BLaER1 treated with 17β-estradiol and CSF1 and Interleukin-3, amounts not matched to agents 10 nM and 100 nM (cell line): ENCODE results near the gene OMP.
"Not testable (repeated sequence)": the region's sequence is repeated elsewhere in the genome, so short reads cannot be mapped to it uniquely, and the experiment has no call there.

Experiments used
- H3K27ac ChIP-seq, 11 experiments: shearing (Covaris generic); formaldehyde crosslinking; 2 replicates each; pipeline ENCODE4 v1.8.1; 2022
- H3K27me3 ChIP-seq, 11 experiments: shearing (Covaris generic); formaldehyde crosslinking; 2 replicates each; pipeline ENCODE4 v1.8.1; 2022
- H3K36me3 ChIP-seq, 11 experiments: shearing (Covaris generic); formaldehyde crosslinking; 2 replicates each; pipeline ENCODE4 v1.8.1; 2022
- H3K4me1 ChIP-seq, 10 experiments: shearing (Covaris generic); formaldehyde crosslinking; 2 replicates each; pipeline ENCODE4 v1.8.1; 2022
- H3K4me2 ChIP-seq, 11 experiments: shearing (Covaris generic); formaldehyde crosslinking; 2 replicates each; pipeline ENCODE4 v1.8.1; 2022
- H3K4me3 ChIP-seq, 10 experiments: shearing (Covaris generic); formaldehyde crosslinking; 2 replicates each; pipeline ENCODE4 v1.8.1; 2022
- H3K9ac ChIP-seq, 11 experiments: shearing (Covaris generic); formaldehyde crosslinking; 2 replicates each; pipeline ENCODE4 v1.8.1; 2022
- H3K9me3 ChIP-seq, 11 experiments: shearing (Covaris generic); formaldehyde crosslinking; replicated peaks in 1 of 11; 2 replicates each; pipeline ENCODE4 v1.8.1; 2022
- H4K20me1 ChIP-seq, 11 experiments: shearing (Covaris generic); formaldehyde crosslinking; 2 replicates each; pipeline ENCODE4 v1.8.1; 2022
- Cebpa-rat ChIP-seq, 11 experiments: shearing (Covaris generic); IDR thresholded peaks; 2 replicates each; pipeline ENCODE4 v1.8.1; 2022

Gene OMP

DNA sequence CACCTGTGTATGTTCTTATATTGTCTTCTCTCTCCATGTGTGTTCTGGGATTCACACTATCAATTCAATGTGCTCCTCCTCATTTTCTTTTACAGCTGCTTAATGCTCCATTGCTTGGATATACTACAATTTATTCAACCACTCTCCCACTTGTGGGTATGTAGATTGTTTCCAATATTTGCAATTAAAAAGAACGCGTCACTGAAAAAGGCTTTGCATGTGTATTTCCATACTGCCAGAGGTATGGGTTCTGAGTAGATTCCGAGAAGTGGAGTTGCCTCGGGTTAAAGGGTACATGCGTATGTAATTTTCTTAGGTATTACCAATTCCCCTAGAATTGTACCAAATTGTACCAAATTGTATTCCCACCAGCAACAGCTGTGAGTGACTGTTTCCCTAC lies 42.8 kb upstream of the OMP start:
- no peak for TF ChIP-seq Cebpa-rat (IDR thresholded peaks at IDR 0.05)
- no peak overlapping the region for H3K27ac ChIP-seq
- peaks cover 0 to under 1% (median 0%) of the 10 kb centered on the region in 11 experiments; a peak in 1 of 22 replicates for H3K27me3 ChIP-seq
- no peak overlapping the region for H3K4me2 ChIP-seq
- no peaks in the 10 kb centered on the region for H4K20me1 ChIP-seq
- peaks cover 28 to 45% (median 34%) of the 10 kb centered on the region in 11 experiments for H3K9me3 ChIP-seq
- no peak overlapping the region for H3K9ac ChIP-seq
- H3K4me1 ChIP-seq, result no peaks in the 10 kb centered on the region; a peak in 1 of 20 replicates
- H3K36me3 ChIP-seq, result no peaks in the 10 kb centered on the region; a peak in 1 of 22 replicates
- no peak overlapping the region for H3K4me3 ChIP-seq

DNA sequence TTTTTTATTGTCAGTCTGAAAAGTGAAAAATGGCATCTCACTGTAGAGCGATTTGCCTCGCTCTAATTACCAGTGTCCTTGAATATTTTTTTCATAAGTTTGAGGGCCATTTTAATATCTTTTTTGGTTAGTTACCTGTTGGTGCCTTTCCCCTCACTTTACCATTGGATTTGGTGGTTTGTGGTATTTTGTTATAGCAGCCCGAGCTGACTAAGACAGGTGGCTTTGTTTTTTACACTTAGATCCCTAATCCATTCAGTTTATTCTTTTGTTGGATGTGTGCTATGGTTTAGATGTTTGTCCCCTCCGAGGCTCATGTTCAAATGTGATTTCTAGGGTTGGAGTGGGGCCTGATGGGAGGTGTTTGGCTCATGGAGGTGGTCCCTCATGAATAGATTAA lies 42.4 kb upstream of the OMP start:
- H3K4me1 ChIP-seq, result no peaks in the 10 kb centered on the region; a peak in 1 of 20 replicates
- no peak overlapping the region for H3K4me2 ChIP-seq
- no peaks in the 10 kb centered on the region for H4K20me1 ChIP-seq
- TF ChIP-seq Cebpa-rat (IDR thresholded peaks at IDR 0.05), result no peak
- H3K27me3 ChIP-seq, result peaks cover 0 to 5% (median 0%) of the 10 kb centered on the region in 11 experiments; a peak in 3 of 22 replicates
- H3K36me3 ChIP-seq, result no peaks in the 10 kb centered on the region; a peak in 1 of 22 replicates
- H3K9me3 ChIP-seq, result peaks cover 28 to 44% (median 34%) of the 10 kb centered on the region in 11 experiments
- H3K9ac ChIP-seq, result no peak overlapping the region
- no peak overlapping the region for H3K4me3 ChIP-seq
- H3K27ac ChIP-seq, result no peak overlapping the region

DNA sequence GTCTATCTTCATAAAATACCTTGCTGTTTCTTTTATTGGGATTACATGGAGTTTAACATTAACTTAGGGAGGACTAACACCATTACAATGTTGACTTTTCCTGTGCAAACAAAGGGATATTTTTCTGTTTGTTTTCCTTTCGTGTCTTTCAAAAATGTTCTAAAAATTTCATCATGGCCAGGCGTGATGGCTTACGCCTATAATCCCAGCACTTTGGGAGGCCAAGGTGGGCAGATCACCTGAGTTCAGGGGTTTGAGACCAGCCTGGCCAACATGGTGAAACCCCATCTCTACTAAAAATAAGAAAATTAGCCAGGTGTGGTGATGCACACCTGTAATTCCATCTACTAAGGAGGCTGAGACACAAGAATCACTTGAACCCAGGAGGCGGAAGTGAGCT lies 41.4 kb upstream of the OMP start:
- not testable (repeated sequence) for H3K36me3 ChIP-seq, H3K4me2 ChIP-seq, H4K20me1 ChIP-seq, H3K9ac ChIP-seq, H3K4me1 ChIP-seq, H3K27ac ChIP-seq, H3K4me3 ChIP-seq
- Histone ChIP-seq H3K9me3 (peaks cover 21 to 34% (median 26%) of the 10 kb centered on the region in 11 experiments), H3K27me3 (peaks cover 0 to 15% (median 9%) of the 10 kb centered on the region in 11 experiments; a peak in 8 of 22 replicates)

DNA sequence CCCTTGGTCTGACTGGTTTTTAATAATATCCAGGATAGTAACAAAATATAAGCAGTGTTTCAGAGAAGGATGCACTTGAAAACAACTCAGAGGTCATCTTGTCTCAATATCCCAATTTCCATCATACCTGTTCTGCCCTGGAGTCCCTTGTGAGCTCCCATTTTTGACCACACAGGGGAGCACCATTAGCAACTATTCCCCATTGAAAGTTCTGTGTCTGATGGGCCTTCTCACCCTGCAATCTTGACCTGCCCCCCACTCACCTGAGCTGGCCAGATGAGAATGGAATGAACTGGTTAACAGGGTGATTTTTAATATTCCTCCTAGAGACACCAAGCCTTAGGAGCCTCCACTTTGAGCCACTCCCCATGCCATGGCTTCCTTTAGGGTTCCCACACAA lies 39.7 kb upstream of the OMP start:
- Histone ChIP-seq H3K4me1 (peaks cover 15 to 19% (median 17%) of the 10 kb centered on the region in 10 experiments), H3K9me3 (peaks cover 9 to 17% (median 12%) of the 10 kb centered on the region in 11 experiments; a peak in 19 of 22 replicates), H3K36me3 (no peaks in the 10 kb centered on the region), H3K4me3 (no peak overlapping the region), H3K27me3 (peaks cover 0 to 15% (median 10%) of the 10 kb centered on the region in 11 experiments; a peak in 8 of 22 replicates), H4K20me1 (peaks cover 0 to 3% (median 0%) of the 10 kb centered on the region in 11 experiments; a peak in 1 of 22 replicates), H3K27ac (no peak overlapping the region), H3K9ac (no peak overlapping the region), H3K4me2 (no peak overlapping the region)
- TF ChIP-seq Cebpa-rat (IDR thresholded peaks at IDR 0.05), result no peak

DNA sequence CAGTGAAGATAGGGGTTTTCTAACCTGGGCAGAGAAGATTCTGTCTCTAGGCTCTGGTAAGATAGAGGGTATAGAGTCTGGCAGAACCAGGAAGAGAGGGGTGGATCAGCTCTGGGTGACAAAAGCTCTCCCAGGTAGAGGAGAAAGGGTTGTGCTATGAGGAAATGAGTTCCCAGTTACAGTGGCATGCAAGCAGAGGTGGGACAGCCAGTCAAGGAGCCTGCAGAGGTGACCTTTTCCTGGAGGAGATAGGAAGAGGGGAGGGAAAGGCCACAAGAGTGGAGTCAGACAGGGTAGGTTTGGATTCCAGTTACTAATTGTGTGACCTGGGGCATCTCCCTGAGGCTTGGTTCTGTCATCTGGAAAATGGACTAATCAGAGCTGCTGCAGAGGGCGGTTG lies 39.2 kb upstream of the OMP start:
- no peak overlapping the region for H3K4me2 ChIP-seq
- no peak overlapping the region for H3K4me3 ChIP-seq
- no peaks in the 10 kb centered on the region for H3K36me3 ChIP-seq
- H4K20me1 ChIP-seq, result peaks cover 0 to 7% (median 4%) of the 10 kb centered on the region in 11 experiments; a peak in 5 of 22 replicates
- peaks cover 20 to 24% (median 22%) of the 10 kb centered on the region in 10 experiments for H3K4me1 ChIP-seq
- H3K27me3 ChIP-seq, result peaks cover 0 to 15% (median 10%) of the 10 kb centered on the region in 11 experiments; a peak in 8 of 22 replicates
- H3K9ac ChIP-seq, result no peak overlapping the region
- peaks cover 9 to 16% (median 11%) of the 10 kb centered on the region in 11 experiments; a peak in 19 of 22 replicates for H3K9me3 ChIP-seq
- H3K27ac ChIP-seq, result no peak overlapping the region
- TF ChIP-seq Cebpa-rat (IDR thresholded peaks at IDR 0.05), result no peak

DNA sequence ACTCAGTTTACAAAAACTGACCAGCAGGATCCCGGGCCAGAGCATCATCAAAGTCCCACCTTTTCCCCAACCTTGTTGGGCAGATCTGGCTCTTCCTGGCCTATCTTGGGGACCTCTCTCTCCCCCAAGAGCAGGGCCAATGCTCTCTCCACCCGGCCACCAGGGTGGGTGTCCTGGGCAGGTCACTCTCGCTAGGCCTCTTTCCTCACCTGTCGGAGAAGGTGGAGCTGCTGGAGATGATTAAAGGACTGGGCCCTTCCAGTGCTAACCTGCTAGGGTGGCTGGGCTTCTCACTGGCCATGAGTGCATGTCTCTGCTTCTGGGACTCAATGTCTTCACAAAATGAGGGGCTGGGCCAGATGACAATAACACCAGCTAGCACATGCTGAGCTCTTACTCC lies 38.8 kb upstream of the OMP start:
- Histone ChIP-seq H3K36me3 (no peaks in the 10 kb centered on the region), H3K4me2 (no peak overlapping the region), H4K20me1 (peaks cover 0 to 12% (median 6%) of the 10 kb centered on the region in 11 experiments; a peak in 6 of 22 replicates), H3K9ac (no peak overlapping the region), H3K9me3 (peaks cover 9 to 16% (median 11%) of the 10 kb centered on the region in 11 experiments; a peak in 19 of 22 replicates), H3K27me3 (peaks cover 0 to 15% (median 10%) of the 10 kb centered on the region in 11 experiments; a peak in 8 of 22 replicates), H3K4me1 (peaks cover 24 to 29% (median 27%) of the 10 kb centered on the region in 10 experiments), H3K4me3 (no peak overlapping the region), H3K27ac (no peak overlapping the region)
- TF ChIP-seq Cebpa-rat (IDR thresholded peaks at IDR 0.05), result no peak

DNA sequence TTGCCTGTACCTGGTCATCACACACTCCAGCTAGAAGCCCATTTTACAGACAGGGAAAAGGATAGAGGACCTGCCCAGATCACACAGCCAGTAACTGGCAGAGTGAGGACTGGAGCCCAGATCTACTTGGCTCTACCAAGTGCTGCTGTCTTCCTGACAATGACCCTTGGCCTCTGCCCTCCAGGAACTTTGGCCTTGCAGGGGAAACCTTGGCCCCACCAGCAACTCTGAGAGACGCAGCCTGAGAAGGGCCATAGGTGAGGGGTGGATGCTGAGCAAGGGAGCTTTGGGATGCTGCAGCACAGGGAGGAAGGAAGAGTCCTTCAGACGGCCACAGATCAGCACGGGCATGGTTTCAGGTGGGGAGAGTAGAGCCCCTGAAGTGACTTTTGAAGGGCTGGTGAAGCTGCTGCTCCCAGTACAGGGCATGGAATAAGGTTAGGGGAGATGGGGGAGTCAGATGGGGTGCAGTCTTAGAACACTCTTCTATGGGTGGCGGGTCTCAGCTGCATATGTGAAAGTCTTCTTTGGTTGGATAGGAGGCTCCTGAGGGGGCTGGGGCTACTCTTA lies 37.9 kb upstream of the OMP start:
- no peak for TF ChIP-seq Cebpa-rat (IDR thresholded peaks at IDR 0.05)
- Histone ChIP-seq H3K27me3 (peaks cover 0 to 15% (median 10%) of the 10 kb centered on the region in 11 experiments; a peak in 8 of 22 replicates), H3K9ac (no peak overlapping the region), H4K20me1 (peaks cover 0 to 20% (median 12%) of the 10 kb centered on the region in 11 experiments; a peak in 6 of 22 replicates), H3K27ac (no peak overlapping the region), H3K9me3 (peaks cover 9 to 16% (median 11%) of the 10 kb centered on the region in 11 experiments; a peak in 19 of 22 replicates), H3K4me3 (no peak overlapping the region), H3K4me1 (peaks cover 25 to 37% (median 35%) of the 10 kb centered on the region in 10 experiments), H3K36me3 (no peaks in the 10 kb centered on the region), H3K4me2 (no peak overlapping the region)

DNA sequence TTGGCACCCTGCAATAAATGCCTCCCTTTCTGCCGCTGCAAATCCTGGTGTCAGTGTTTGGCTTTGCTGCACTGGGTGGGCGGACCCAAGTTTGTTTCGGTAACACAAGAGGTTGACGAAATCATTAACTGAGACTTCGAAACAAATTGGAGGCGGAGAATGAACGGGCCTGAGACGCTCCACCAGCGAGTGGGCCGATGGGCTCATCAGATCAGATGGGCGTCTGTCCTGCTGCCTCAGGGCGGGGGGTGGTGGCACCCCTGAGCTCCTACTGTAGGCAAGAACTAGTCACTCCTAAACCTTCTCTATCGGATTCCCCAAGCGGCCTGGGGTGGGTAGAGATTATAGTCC lies 36.8 kb upstream of the OMP start:
- H3K4me1 ChIP-seq, result peaks cover 27 to 49% (median 45%) of the 10 kb centered on the region in 10 experiments
- peaks cover 0 to 21% (median 12%) of the 10 kb centered on the region in 11 experiments; a peak in 7 of 22 replicates for H4K20me1 ChIP-seq
- peak overlapping the region; percentile 63 to 88 (median 76) for H3K4me3 ChIP-seq
- H3K9me3 ChIP-seq, result peaks cover 9 to 14% (median 11%) of the 10 kb centered on the region in 11 experiments; a peak in 19 of 22 replicates
- peak overlapping the region; percentile 90 to 99 (median 97) for H3K4me2 ChIP-seq
- TF ChIP-seq Cebpa-rat (IDR thresholded peaks at IDR 0.05), result no peak
- H3K27me3 ChIP-seq, result peaks cover 0 to 15% (median 10%) of the 10 kb centered on the region in 11 experiments; a peak in 8 of 22 replicates
- H3K27ac ChIP-seq, result peak overlapping the region in 9 of 11 experiments; percentile 56 to 76 (median 63); a peak in 15 of 22 replicates
- H3K36me3 ChIP-seq, result no peaks in the 10 kb centered on the region
- H3K9ac ChIP-seq, result peak overlapping the region; percentile 66 to 83 (median 78)

DNA sequence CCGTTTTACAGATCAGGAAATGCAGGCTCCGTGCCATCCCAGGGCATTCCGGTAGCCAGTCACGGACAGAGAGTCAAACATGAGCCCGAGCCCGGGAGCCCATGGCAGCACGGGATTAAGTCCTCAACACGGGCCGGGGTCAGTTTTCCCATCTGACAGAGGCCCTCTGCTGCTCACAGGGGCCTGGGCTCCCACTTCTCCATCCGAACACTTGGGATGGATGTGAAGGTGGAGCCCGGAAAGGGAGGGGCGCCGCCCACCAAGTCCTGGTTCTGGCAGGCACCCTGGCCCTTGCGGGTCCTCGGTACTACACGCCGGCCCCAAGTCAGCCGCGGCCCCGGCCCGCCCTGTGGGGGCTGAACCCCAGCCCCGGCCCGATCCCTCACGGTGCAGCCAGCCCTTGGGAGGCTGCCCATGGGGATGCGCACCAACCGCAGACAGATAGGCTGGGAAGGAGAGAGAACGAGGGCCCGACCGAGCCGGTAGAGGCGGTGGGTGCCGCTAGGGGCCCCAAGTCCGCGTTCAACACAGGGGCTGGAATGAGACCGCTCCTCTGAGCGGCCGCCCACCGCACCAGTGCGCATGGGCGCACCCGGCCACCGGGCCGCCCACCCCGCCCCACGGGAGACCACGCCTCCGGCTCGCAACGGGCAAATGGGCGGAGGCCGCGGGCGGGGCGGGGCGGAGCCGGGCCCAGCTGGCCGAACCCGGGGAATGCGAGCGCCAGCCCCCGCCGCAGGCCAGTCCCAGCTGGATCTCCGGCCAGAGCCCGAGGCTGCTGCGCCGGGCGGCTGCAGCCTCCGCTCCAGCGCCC lies 36.2 kb upstream of the OMP start, which contains the start of gene CAPN5:
CAPN5 (plus strand) TSS at position 743 of the 814 bp plus-strand sequence. CDS start 17,916 bp downstream, outside the sequence.
- TF ChIP-seq Cebpa-rat (IDR thresholded peaks at IDR 0.05), result no peak
- Histone ChIP-seq H3K36me3 (no peaks in the 10 kb centered on the region), H3K9me3 (peaks cover 7 to 11% (median 8%) of the 10 kb centered on the region in 11 experiments; a peak in 19 of 22 replicates), H3K9ac (peak within 1 kb of the TSS; percentile 66 to 83 (median 78)), H4K20me1 (peaks cover 0 to 21% (median 12%) of the 10 kb centered on the region in 11 experiments; a peak in 7 of 22 replicates), H3K4me2 (peak within 1 kb of the TSS; percentile 90 to 99 (median 97)), H3K27me3 (peaks cover 0 to 15% (median 10%) of the 10 kb centered on the region in 11 experiments; a peak in 8 of 22 replicates), H3K4me3 (peak within 1 kb of the TSS; percentile 63 to 88 (median 76)), H3K27ac (peak within 1 kb of the TSS; percentile 35 to 76 (median 63); a peak in 21 of 22 replicates), H3K4me1 (peaks cover 32 to 54% (median 49%) of the 10 kb centered on the region in 10 experiments)
